Mucosa of descending colon (tissue), 3 donors: ENCODE measurements around the gene QKI. TPM values are rescaled to one million over a fixed set of nuclear protein-coding genes. Genes with fewer than 3 reads are reported as not detected.
A peak's percentile ranks its signal among the peaks of the same experiment; 100 is the strongest.

Experiments used
- ATAC-seq: fragments of 200-7000 bp; cut with Tn5 transposase; one replicate; pipeline ENCODE4 v1.9.1; 2020; ENCODE audit warnings: mild to moderate bottlenecking, moderate library complexity
- DNase-seq, 3 donors: peaks; one replicate each; pipeline ENCODE4 v3.0.0-alpha.2; 2020
- H3K36me3 ChIP-seq: fragments of 200-600 bp; one replicate; pipeline ENCODE4 v1.8.0; 2021; ENCODE audit warnings: low read depth, mild to moderate bottlenecking
- H3K4me1 ChIP-seq: fragments of 200-600 bp; one replicate; pipeline ENCODE4 v1.8.0; 2021; ENCODE audit warnings: low read depth, mild to moderate bottlenecking
- H3K4me3 ChIP-seq: fragments of 200-600 bp; one replicate; pipeline ENCODE4 v1.8.0; 2021; ENCODE audit warnings: mild to moderate bottlenecking
- H3K9me3 ChIP-seq: fragments of 200-600 bp; one replicate; pipeline ENCODE4 v1.8.0; 2021; ENCODE audit warnings: mild to moderate bottlenecking
- CTCF ChIP-seq: fragments of 200-600 bp; IDR thresholded peaks from one replicate; pipeline ENCODE4 v1.8.0; 2022; ENCODE audit warnings: antibody characterized with exemption, mild to moderate bottlenecking
- intact Hi-C, 2 donors: fragments of 100-400 bp; cut with DNase I in 1 of 2; cut with micrococcal nuclease in 1 of 2; formaldehyde crosslinking; loops; one replicate each; pipeline versions ENCODE4 v1.11.0 to v1.11.1; 2022; cut with DNase I, micrococcal nuclease
- long read RNA-seq, 2 donors: library from polyadenylated mRNA; unstranded; transcript quantifications; one replicate each; pipeline ENCODE4 v2.0.0, GENCODE V29; 2019 to 2021
- total RNA-seq, 3 donors: library from RNA; stranded (reverse); fragmentation: NEBNext Ultra II Directional in 2 of 3; extraction: Animal tissue kit (Norgen Biotek cat#: 25700) in 2 of 3; gene quantifications; one replicate each; pipeline versions ENCODE4 v1.2.1 to v1.2.4, GENCODE V29; 2021 to 2023
- donor health status: DM: no; HTN: no; CAD: no; lungs with moderate emphysema.
- donor health status: DM: no; HTN: no; CAD: no.
- donor health status: DM: no; HTN: yes; CAD: no.

Gene QKI
- 100 to 1,000 TPM in 1 of 3 donors, 10 to 100 TPM in 2; 11.3 to 129 (median 35.8) TPM for total RNA-seq
- long read RNA-seq, donor 1, full-length matches to known transcripts, result 73 of 96 reads
- long read RNA-seq, donor 1, partial matches to known transcripts, result 7 of 96 reads
- long read RNA-seq, donor 1, other reads (novel, unspliced or antisense), result 16 of 96 reads
- long read RNA-seq, donor 2, partial matches to known transcripts, result 0 of 1 reads
- long read RNA-seq, donor 2, other reads (novel, unspliced or antisense), result 1 of 1 reads

GRCh38 chr6:163414117-163414945 is at the start of gene QKI:
TSS of gene QKI (plus strand) at chr6:163414718. CDS start at chr6:163415194, 476 bp downstream.
- peak; percentile 63 for ATAC-seq
- no peaks in the 10 kb centered on the region for H3K9me3 ChIP-seq
- DNase-seq, result peak; percentile 67 to 88 (median 80)
- H3K4me3 ChIP-seq, result peak within 1 kb of the TSS; percentile 44
- peaks cover 5% of the 10 kb centered on the region for H3K4me1 ChIP-seq
- no peaks in the 10 kb centered on the region for H3K36me3 ChIP-seq
- TF ChIP-seq CTCF, result no peak
- intact Hi-C loops, result no loop called here

DNA sequence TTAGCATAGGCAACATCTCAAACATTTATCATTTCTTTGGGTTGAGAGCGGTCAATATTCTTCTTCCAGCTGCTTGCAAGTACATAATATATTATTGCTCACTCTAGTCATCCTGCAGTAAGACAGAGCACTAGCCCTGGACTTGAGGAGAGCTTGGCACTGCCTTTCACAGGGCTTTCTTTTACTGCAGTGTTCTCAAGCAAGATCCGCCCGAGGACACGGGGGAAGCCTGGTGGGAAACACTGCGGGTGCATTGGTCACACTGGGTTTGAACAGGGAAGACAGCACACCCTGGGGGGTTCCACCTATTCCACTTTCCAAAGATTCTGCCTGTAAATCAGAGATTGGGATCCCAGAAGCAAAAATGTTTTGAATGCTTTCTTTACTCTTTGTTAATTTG is 48.2 kb upstream of the QKI start:
- TF ChIP-seq CTCF, result no peak
- DNase-seq, result no peak
- ATAC-seq, result no peak
- intact Hi-C loops, result no loop called here
- Histone ChIP-seq H3K4me1 (no peaks in the 10 kb centered on the region), H3K9me3 (no peaks in the 10 kb centered on the region), H3K36me3 (no peaks in the 10 kb centered on the region), H3K4me3 (no peak overlapping the region)

DNA sequence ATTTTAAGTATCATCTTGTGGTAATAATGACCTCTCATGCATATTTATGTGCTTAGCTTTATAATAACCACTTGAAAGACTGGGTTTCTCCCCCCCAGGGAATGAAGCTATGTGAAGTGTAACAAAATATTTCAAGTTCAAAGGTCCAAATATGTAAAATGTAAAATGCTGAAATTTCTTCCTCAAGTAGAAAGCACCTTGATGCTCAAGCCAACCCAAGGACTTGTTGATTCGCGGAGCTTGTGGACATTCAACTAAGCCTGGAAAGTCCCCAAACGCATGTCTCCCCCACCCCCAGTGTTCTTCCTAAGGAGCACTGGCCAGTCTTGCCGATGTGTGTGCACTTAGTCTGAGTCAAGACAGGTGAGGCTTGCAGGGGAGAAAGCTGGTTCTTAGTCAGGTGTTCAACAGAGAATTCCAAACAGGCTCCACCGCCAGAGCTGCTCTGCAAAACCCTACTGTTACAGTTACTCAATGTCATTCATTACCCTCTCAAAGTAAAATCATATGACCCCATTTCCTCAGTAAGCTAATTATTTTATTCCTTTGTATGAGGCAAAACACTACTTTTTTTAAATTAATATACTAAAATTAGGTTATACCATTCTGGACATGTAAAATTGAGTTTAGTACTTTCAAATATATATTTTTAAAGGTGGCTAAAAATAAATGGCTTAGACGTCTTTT is 46.9 kb upstream of the QKI start:
- no peaks in the 10 kb centered on the region for H3K36me3 ChIP-seq
- no peak for ATAC-seq
- H3K9me3 ChIP-seq, result no peaks in the 10 kb centered on the region
- no peak overlapping the region for H3K4me3 ChIP-seq
- no peak for TF ChIP-seq CTCF
- intact Hi-C loops, result no loop called here
- no peaks in the 10 kb centered on the region for H3K4me1 ChIP-seq
- no peak for DNase-seq

GRCh38 chr6:163369141-163369540 is 45.4 kb upstream of the QKI start:
- H3K9me3 ChIP-seq, result no peaks in the 10 kb centered on the region
- H3K4me3 ChIP-seq, result no peak overlapping the region
- ATAC-seq (no peak), DNase-seq (no peak)
- no peak for TF ChIP-seq CTCF
- H3K4me1 ChIP-seq, result no peaks in the 10 kb centered on the region
- intact Hi-C loops, result no loop called here
- H3K36me3 ChIP-seq, result no peaks in the 10 kb centered on the region

- TF ChIP-seq CTCF, result no peak
- intact Hi-C loops, result loop anchor here in 1 of 2 donors (5.0 kb wide), 1 partner anchor 157 kb away; no protein-coding TSS in a partner anchor
- Histone ChIP-seq H3K36me3 (no peaks in the 10 kb centered on the region), H3K9me3 (no peaks in the 10 kb centered on the region), H3K4me3 (no peak overlapping the region), H3K4me1 (no peaks in the 10 kb centered on the region)
- ATAC-seq (no peak), DNase-seq (no peak)
These were observed 44.7 kb upstream of the QKI start for GRCh38 chr6:163369628-163370365.
